PC-3 (cell line): ENCODE measurements around the gene SFXN3.

Experiments used
- CTCF ChIP-seq: fragments of 300-600 bp; sonication (generic); conservative IDR thresholded peaks from 2 replicates; pipeline ENCODE4 v1.5.1; 2017; ENCODE audit warnings: antibody characterized with exemption, low read depth, mild to moderate bottlenecking, low read length
- EZH2 ChIP-seq: fragments of 300-600 bp; sonication (generic); IDR thresholded peaks from one replicate; pipeline ENCODE4 v1.6.1; 2017; ENCODE audit warnings: antibody characterized with exemption, mild to moderate bottlenecking, low read length; ENCODE audit not compliant: unreplicated experiment
- EZH2phosphoT487 ChIP-seq: fragments of 300-600 bp; sonication (generic); IDR thresholded peaks from 2 replicates; pipeline ENCODE4 v1.6.1; 2018; ENCODE audit warnings: mild to moderate bottlenecking, antibody characterized with exemption, low read length, borderline replicate concordance

GRCh38 chr10:101002456-101002855 is 28.6 kb upstream of the SFXN3 start:
- TF ChIP-seq CTCF (no peak), EZH2phosphoT487 (no peak), EZH2 (no peak)
